ENCODE results near the gene LRP1. TPM values are rescaled to one million over a fixed set of nuclear protein-coding genes. Genes with fewer than 3 reads are reported as not detected.

Gene LRP1
- total and polyA plus RNA-seq, 2 of the 13 experiments (the other 11 are each of a cell fraction or from before 2014, with no cell fraction given) = 14.7 to 30.8 TPM

GRCh38 chr12:57235017-57235727, 106.9 kb downstream of the LRP1 start (continued):
- TF ChIP-seq CBX1 (IDR thresholded peaks at IDR 0.05; ENCODE audit: low read depth) (no peak), GLI4 (CRISPR knock-in tag; IDR thresholded peaks at IDR 0.05; ENCODE audit: borderline replicate concordance) (no peak), TIGD3 (CRISPR knock-in tag; IDR thresholded peaks at IDR 0.05; ENCODE audit: borderline replicate concordance) (no peak), CSRNP2 (CRISPR knock-in tag; conservative IDR thresholded peaks at IDR 0.05; ENCODE audit: low read depth) (no peak), ZNF503 (CRISPR knock-in tag; IDR thresholded peaks at IDR 0.05) (no peak), KDM2A (CRISPR knock-in tag; IDR thresholded peaks at IDR 0.05; ENCODE audit: borderline replicate concordance, low read depth) (peak; percentile 65; the same call in 1 of the 2 replicates), HNF1A (IDR thresholded peaks at IDR 0.05; ENCODE audit: low read depth) (no peak), HNF1A (CRISPR knock-in tag; IDR thresholded peaks at IDR 0.05; ENCODE audit: borderline replicate concordance) (no peak), ZBTB8A (CRISPR knock-in tag; IDR thresholded peaks at IDR 0.05; ENCODE audit: borderline replicate concordance, low read depth) (no peak), TRAFD1 (CRISPR knock-in tag; IDR thresholded peaks at IDR 0.05; ENCODE audit: borderline replicate concordance) (no peak), XBP1 (CRISPR knock-in tag; IDR thresholded peaks at IDR 0.05) (no peak), NR2F2 (IDR thresholded peaks at IDR 0.05; ENCODE audit: borderline replicate concordance, low read depth) (0 out of 2 replicates have a peak, but pooled peaks have one; percentile 18), RORA (CRISPR knock-in tag; IDR thresholded peaks at IDR 0.05) (no peak), NR1H2 (CRISPR knock-in tag; IDR thresholded peaks at IDR 0.05; ENCODE audit: borderline replicate concordance, low read depth) (no peak), ZNF333 (CRISPR knock-in tag; IDR thresholded peaks at IDR 0.05; ENCODE audit: borderline replicate concordance) (no peak), NR3C1 (CRISPR knock-in tag; IDR thresholded peaks at IDR 0.05) (no peak), MXD4 (CRISPR knock-in tag; IDR thresholded peaks at IDR 0.05) (no peak)

All from HepG2 (cell line).